Left ventricle myocardium superior (tissue), 1 donor: ENCODE measurements around the gene STX5. TPM values are rescaled to one million over a fixed set of nuclear protein-coding genes. Genes with fewer than 3 reads are reported as not detected.

ENCODE experiments used
- microRNA-seq: library from miRNA; unstranded; fragments of <30 nt; microRNA quantifications from one replicate; pipeline ENCODE4 v1.2.0, GENCODE V29; 2020; ENCODE audit warnings: borderline number of aligned reads
- total RNA-seq: library from RNA; stranded (reverse); fragmentation: NEBNext Ultra II Directional; extraction: Animal tissue kit (Norgen Biotek cat#: 25700); gene quantifications from one replicate; pipeline ENCODE4 v1.2.1, GENCODE V29; 2021
- donor health status: DM: no; HTN: yes; CAD: no; lungs with severe emphysema.

STX5 gene
- total RNA-seq, 1 donor from 2014 or later: 19.5 TPM

Small RNA genes lying within 50 kb of the gene (microRNA-seq; reads per million reads assigned to microRNA genes)
- gene MIR6514: not detected
- gene MIR6748: not detected

Other genes starting within 250 kb of the STX5 start
- gene TUT1, start 240.5 kb downstream of the STX5 start, total RNA-seq: 12.3 TPM
- 33.1 TPM for gene MTA2, start 230.2 kb downstream of the STX5 start, total RNA-seq
- 12.9 TPM for gene EML3, start 219.3 kb downstream of the STX5 start, total RNA-seq
- gene ROM1, start 218.8 kb downstream of the STX5 start, total RNA-seq: 1.7 TPM
- 12.1 TPM for gene B3GAT3, start 210.1 kb downstream of the STX5 start, total RNA-seq
- 106 TPM for gene GANAB, start 185.4 kb downstream of the STX5 start, total RNA-seq
- gene INTS5, start 178.7 kb downstream of the STX5 start, total RNA-seq: 12.0 TPM
- 27.1 TPM for gene C11orf98, start 166.8 kb downstream of the STX5 start, total RNA-seq
- gene CSKMT, start 166.7 kb downstream of the STX5 start, total RNA-seq: 3.1 TPM
- 7.7 TPM for gene UQCC3, start 160.4 kb downstream of the STX5 start, total RNA-seq
- gene LBHD1, start 159.8 kb downstream of the STX5 start, total RNA-seq: 1.7 TPM
- 88.6 TPM for gene UBXN1, start 153.0 kb downstream of the STX5 start, total RNA-seq
- gene LRRN4CL, start 142.5 kb downstream of the STX5 start, total RNA-seq: 3.4 TPM
- gene BSCL2, start 124.6 kb downstream of the STX5 start, total RNA-seq: 15.2 TPM
- not detected for gene GNG3, start 124.4 kb downstream of the STX5 start, total RNA-seq
- gene HNRNPUL2, start 104.6 kb downstream of the STX5 start, total RNA-seq: 35.8 TPM
- gene TTC9C, start 103.6 kb downstream of the STX5 start, total RNA-seq: 15.1 TPM
- 10.1 TPM for gene ZBTB3, start 77.9 kb downstream of the STX5 start, total RNA-seq
- 43.5 TPM for gene POLR2G, start 70.5 kb downstream of the STX5 start, total RNA-seq
- 8.8 TPM for gene TAF6L, start 60.7 kb downstream of the STX5 start, total RNA-seq
- 16.9 TPM for gene TMEM179B, start 44.6 kb downstream of the STX5 start, total RNA-seq
- 21.7 TPM for gene TMEM223, start 40.0 kb downstream of the STX5 start, total RNA-seq
- gene NXF1, start 26.6 kb downstream of the STX5 start, total RNA-seq: 49.6 TPM
- gene TEX54, start 790 bp upstream of the STX5 start, total RNA-seq: not detected
- 25.8 TPM for gene WDR74, start 7.5 kb upstream of the STX5 start, total RNA-seq
- gene SLC3A2, start 48.8 kb upstream of the STX5 start, total RNA-seq: 36.4 TPM
- 0.07 TPM for gene CHRM1, start 89.3 kb upstream of the STX5 start, total RNA-seq
- not detected for gene SLC22A6, start 152.9 kb upstream of the STX5 start, total RNA-seq
- not detected for gene SLC22A8, start 183.8 kb upstream of the STX5 start, total RNA-seq